K562 (cell line): ENCODE results near the gene MYO18A. TPM values are rescaled to one million over a fixed set of nuclear protein-coding genes. Genes with fewer than 3 reads are reported as not detected.

Experiments used
- ATAC-seq: fragments of 200-7000 bp; cut with Tn5 transposase; 3 replicates; pipeline ENCODE4 v1.9.1; 2020; ENCODE audit warnings: moderate library complexity
- BruUV-seq: library from RNA; stranded (reverse); fragments of 400-500 nt; replicated peaks from 2 replicates; lab custom pipeline; 2021; lab: Mats Ljungman, UMichigan
- CTCF ChIA-PET: fragments of 300-600 bp; formaldehyde crosslinking; extraction: SDS; loops from one replicate; lab custom pipeline; 2021; ENCODE audit warnings: low intra/inter-chr PET ratio; lab: Yijun Ruan, JAX
- POLR2A ChIA-PET: fragments of 300-600, 350-650 bp; sonication (Branson Sonifier 250); formaldehyde crosslinking; extraction: SDS; loops from one replicate; lab custom pipeline; 2021; ENCODE audit warnings: antibody characterized with exemption, inconsistent platforms; lab: Yijun Ruan, JAX
- DNase-seq, 4 experiments: peaks; one replicate each; pipeline versions ENCODE4 v3.0.0 to v3.0.0-alpha.2; 2011 to 2018; ENCODE audit warnings: low spot score in 3 of 4, mixed read lengths in 3 of 4; ENCODE audit errors: extremely low read depth in 1 of 4
- FAIRE-seq: peaks from 2 replicates; lab custom pipeline; 2011; peaks lifted over from hg19 to GRCh38; lab: Jason Lieb, UNC
- H2AFZ ChIP-seq: 2 replicates; pipeline ENCODE4 v1.6.0; 2011; ENCODE audit warnings: low read depth, low read length, control low read depth, inconsistent platforms
- H3K27ac ChIP-seq: fragments of 200-600 bp; 3 replicates; pipeline ENCODE4 v1.8.0; 2011; ENCODE audit warnings: low read depth, mild to moderate bottlenecking, control low read depth, inconsistent platforms, low read length, moderate library complexity, mixed read lengths; ENCODE audit errors: extremely low read depth
- H3K27me3 ChIP-seq, 2 experiments: fragments of 300-600 bp in 1 of 2; 2 replicates in 1 of 2; 3 replicates in 1 of 2; pipeline versions ENCODE4 v1.6.0 to v1.8.0; 2011; ENCODE audit warnings: inconsistent platforms in 2 of 2, low read length in 2 of 2, mild to moderate bottlenecking in 1 of 2, mixed read lengths in 1 of 2, moderate library complexity in 1 of 2; ENCODE audit not compliant: control insufficient read depth in 2 of 2, insufficient read depth in 2 of 2
- H3K36me3 ChIP-seq: fragments of 300-600 bp; 3 replicates; pipeline ENCODE4 v1.8.0; 2011; ENCODE audit warnings: mild to moderate bottlenecking, low read length, inconsistent platforms; ENCODE audit not compliant: control insufficient read depth, insufficient read depth
- H3K4me1 ChIP-seq, 2 experiments: fragments of 200-600 bp in 1 of 2; replicated peaks in 1 of 2; 2 replicates in 1 of 2; 3 replicates in 1 of 2; pipeline versions ENCODE4 v1.5.1 to v1.8.0; 2011; ENCODE audit warnings: inconsistent platforms in 2 of 2, low read length in 2 of 2, mild to moderate bottlenecking in 1 of 2, mixed read lengths in 1 of 2, moderate library complexity in 1 of 2; ENCODE audit not compliant: control insufficient read depth in 2 of 2, insufficient read depth in 2 of 2
- H3K4me2 ChIP-seq: 2 replicates; pipeline ENCODE4 v1.6.1; 2011; ENCODE audit warnings: low read length, control low read depth, inconsistent platforms, mixed read lengths; ENCODE audit not compliant: insufficient read depth
- H3K4me3 ChIP-seq: fragments of 200-600 bp; sonication (generic), shearing (Covaris generic); 2 replicates; pipeline ENCODE4 v1.5.1; 2016; ENCODE audit warnings: control low read depth, inconsistent platforms
- H3K79me2 ChIP-seq: fragments of 200-600 bp; 3 replicates; pipeline ENCODE4 v1.8.0; 2011; ENCODE audit warnings: low read length, inconsistent platforms; ENCODE audit not compliant: control insufficient read depth, insufficient read depth
- H3K9ac ChIP-seq, 2 experiments: 2 replicates each; pipeline versions ENCODE4 v1.6.0 to v1.6.1; 2011; ENCODE audit warnings: low read depth in 2 of 2, low read length in 2 of 2, control low read depth in 1 of 2, inconsistent platforms in 1 of 2, mild to moderate bottlenecking in 1 of 2, mixed read lengths in 1 of 2; ENCODE audit not compliant: insufficient read depth in 1 of 2
- H3K9me1 ChIP-seq: one replicate; pipeline ENCODE4 v1.6.0; 2011; ENCODE audit warnings: inconsistent platforms, mild to moderate bottlenecking, low read length, moderate library complexity; ENCODE audit not compliant: control insufficient read depth, insufficient read depth
- H3K9me3 ChIP-seq: replicated peaks from 2 replicates; pipeline ENCODE4 v1.5.1; 2011; ENCODE audit warnings: low read depth, low read length, inconsistent platforms; ENCODE audit not compliant: control insufficient read depth, insufficient read depth
- H4K20me1 ChIP-seq: replicated peaks from 2 replicates; pipeline ENCODE4 v1.6.1; 2011; ENCODE audit warnings: low read length, inconsistent platforms, mixed read lengths; ENCODE audit not compliant: control insufficient read depth, insufficient read depth
- CREB1 ChIP-seq, 2 experiments: sonication (generic) in 1 of 2; formaldehyde crosslinking in 1 of 2; IDR thresholded peaks; 2 replicates each; pipeline versions ENCODE4 v1.6.1 to v1.8.0; 2012 to 2022; ENCODE audit warnings: inconsistent platforms in 1 of 2, mild to moderate bottlenecking in 1 of 2, missing genetic modification reagents in 1 of 2, moderate library complexity in 1 of 2
- DLX4 ChIP-seq: fragments of 250-450 bp; sonication (Bioruptor Pico); IDR thresholded peaks from 2 replicates; pipeline ENCODE4 v1.6.1; 2021; ENCODE audit warnings: mild to moderate bottlenecking
- HMGXB4 ChIP-seq: sonication (generic); formaldehyde crosslinking; IDR thresholded peaks from 2 replicates; pipeline ENCODE4 v1.8.1; 2023; ENCODE audit warnings: mild to moderate bottlenecking, missing genetic modification reagents
- RBFOX2 ChIP-seq: fragments of 200-400 bp; formaldehyde crosslinking; IDR thresholded peaks from 2 replicates; pipeline ENCODE4 v1.6.1; 2017; ENCODE audit warnings: low read depth, mild to moderate bottlenecking, low read length, moderate library complexity
- RCOR1 ChIP-seq, 2 experiments: IDR thresholded peaks; 2 replicates each; pipeline ENCODE4 v1.6.1; 2012; ENCODE audit warnings: low read depth in 2 of 2, low read length in 2 of 2, borderline replicate concordance in 1 of 2, improper control_type of control experiment in 1 of 2
- RERE ChIP-seq: sonication (generic); formaldehyde crosslinking; IDR thresholded peaks from 2 replicates; pipeline ENCODE4 v1.8.0; 2023; ENCODE audit warnings: missing genetic modification reagents, mild to moderate bottlenecking, borderline replicate concordance
- SNRNP70 ChIP-seq: fragments of 200-400 bp; formaldehyde crosslinking; optimal IDR thresholded peaks from 2 replicates; pipeline ENCODE3; 2017; ENCODE audit warnings: low read depth, low read length
- ZEB2 ChIP-seq: fragments of 450-650 bp; IDR thresholded peaks from 2 replicates; pipeline ENCODE4 v1.6.1; 2016
- ZNF584 ChIP-seq: fragments of 200-800 bp; sonication (Bioruptor generic); IDR thresholded peaks from 2 replicates; pipeline ENCODE4 v1.6.1; 2016; ENCODE audit warnings: low read depth, mild to moderate bottlenecking, missing genetic modification characterization, missing compliant biosample characterization
- WGBS: fragments of 100-300 bp; shearing (Covaris generic); methylation state at CpG from one replicate; pipeline ENCODE4 v1.1.6; 2016; ENCODE audit warnings: low coverage, mixed read lengths; ENCODE audit not compliant: insufficient coverage; ENCODE audit errors: missing lambda C conversion rate; 5-methylcytosine and 5-hydroxymethylcytosine counted together
- in situ Hi-C: fragments of 300-500 bp; cut with MboI; formaldehyde crosslinking; loops from 4 replicates; pipeline ENCODE4 v1.15.0; 2018; ENCODE audit warnings: inconsistent platforms, mixed read lengths
- intact Hi-C: fragments of 100-400 bp; cut with micrococcal nuclease; formaldehyde crosslinking; loops from 2 replicates; pipeline ENCODE4 v1.14.2; 2022
- polyA plus RNA-seq, 8 experiments: library from polyadenylated mRNA; depleted of rRNA in 4 of 8; stranded (reverse) in 5 of 8; unstranded in 3 of 8; fragments of >200 nt; fragmentation: Nextera tagmentation in 2 of 8; fragmentation: Illumina TruSeq in 1 of 8; extraction: Ambion mirVana in 2 of 8; extraction: Trizol in 1 of 8; gene quantifications; 2 replicates each; pipeline versions ENCODE4 v1.2.1 to v1.2.3, GENCODE V29; 2011 to 2014; ENCODE audit warnings: inconsistent platforms in 1 of 8, missing spikeins in 1 of 8
- total RNA-seq, 7 experiments: library from RNA; depleted of rRNA in 6 of 7; stranded (reverse); fragments of >200 nt in 6 of 7; fragmentation: Illumina TruSeq in 2 of 7; extraction: Trizol in 2 of 7; gene quantifications; 2 replicates each; pipeline versions ENCODE4 v1.2.1 to v1.2.3, GENCODE V29; 2011 to 2021; ENCODE audit warnings: low replicate concordance in 1 of 7

Gene MYO18A
- total and polyA plus RNA-seq, 9 of the 15 experiments (the other 6 are each of a cell fraction or from before 2014, with no cell fraction given) = 2.5 to 65.4 (median 17.1) TPM

- TF ChIP-seq RBFOX2 (no peak), HMGXB4 (CRISPR knock-in tag) (no peak)
Observed at GRCh38 chr17:29214215-29215146, 34.3 kb upstream of the MYO18A start (continued).

GRCh38 chr17:29212681-29213121 is 32.5 kb upstream of the MYO18A start:
- Histone ChIP-seq H3K27ac (no peak overlapping the region), H2AFZ (no peak overlapping the region), H3K4me3 (no peak overlapping the region), H3K9ac (no peak overlapping the region), H3K4me1 (no peaks in the 10 kb centered on the region; a peak in 1 of 5 replicates), H3K79me2 (no peaks in the 10 kb centered on the region), H4K20me1 (no peaks in the 10 kb centered on the region), H3K27me3 (no peaks in the 10 kb centered on the region), H3K9me1 (no peaks in the 10 kb centered on the region), H3K4me2 (no peak overlapping the region), H3K9me3 (no peaks in the 10 kb centered on the region), H3K36me3 (no peaks in the 10 kb centered on the region)
- ATAC-seq (peak; percentile 45; the same call in 1 of the 3 replicates), FAIRE-seq (peak; percentile 65), DNase-seq (no peak)
- intact Hi-C loops = no loop called here
- 9% methylated on average over 5 of the region's 5 CpGs for WGBS
- no TSS peak for BruUV-seq
- in situ Hi-C loops = loop anchor here (5.0 kb wide), 1 partner anchor 65 kb away; no protein-coding TSS in a partner anchor
- CTCF ChIA-PET = no interaction called here
- POLR2A ChIA-PET = no interaction called here
- TF ChIP-seq CREB1 (IDR thresholded peaks at IDR 0.05) = no peak
- TF ChIP-seq CREB1 (CRISPR knock-in tag; IDR thresholded peaks at IDR 0.05) = no peak
- TF ChIP-seq ZNF584 (CRISPR knock-in tag) = no peak
- no peak for TF ChIP-seq SNRNP70
- TF ChIP-seq RCOR1 (IDR thresholded peaks at IDR 0.05; ENCODE audit: borderline replicate concordance in 1 of 2, low read depth in 2 of 2, low read length in 2 of 2) = peak in 1 of 2 experiments; percentile 41; a peak in 1 of 4 replicates
- no peak for TF ChIP-seq DLX4 (CRISPR knock-in tag)
- no peak for TF ChIP-seq RERE (CRISPR knock-in tag)
- no peak for TF ChIP-seq ZEB2
